BE2C (cell line): ENCODE results near the gene KSR2.
A peak's percentile ranks its signal among the peaks of the same experiment; 100 is the strongest.

Source experiments
- DNase-seq: peaks from one replicate; pipeline ENCODE4 v3.0.0-alpha.2; 2020
- H3K27me3 ChIP-seq: fragments of 250-450 bp; sonication (Bioruptor Pico); 2 replicates; pipeline ENCODE4 v1.5.1; 2020; ENCODE audit warnings: mild to moderate bottlenecking
- H3K36me3 ChIP-seq: fragments of 250-450 bp; sonication (Bioruptor Pico); 2 replicates; pipeline ENCODE4 v1.5.1; 2020; ENCODE audit warnings: mild to moderate bottlenecking
- H3K4me1 ChIP-seq: fragments of 250-450 bp; sonication (Bioruptor Pico); 2 replicates; pipeline ENCODE4 v1.5.1; 2020
- H3K4me3 ChIP-seq: 2 replicates; pipeline ENCODE4 v1.5.1; 2011; ENCODE audit warnings: low read depth, low read length
- H3K9me3 ChIP-seq: fragments of 250-450 bp; sonication (Bioruptor Pico); 2 replicates; pipeline ENCODE4 v1.5.1; 2020
- TF ChIP-seq, protein P1 (sequence below): IDR thresholded peaks from 2 replicates; pipeline ENCODE4 v1.5.1; 2012; ENCODE audit warnings: mild to moderate bottlenecking, low read depth, low read length

KSR2 gene

GRCh38 chr12:117590386-117590785 lies 378.4 kb downstream of the KSR2 start:
- DNase-seq = no peak
- Histone ChIP-seq H3K36me3 (no peaks in the 10 kb centered on the region), H3K4me1 (no peaks in the 10 kb centered on the region), H3K9me3 (no peaks in the 10 kb centered on the region), H3K27me3 (0 out of 2 replicates have a peak, but pooled peaks cover 1% of the 10 kb centered on the region), H3K4me3 (no peak overlapping the region)
- TF ChIP-seq, protein P1, sequence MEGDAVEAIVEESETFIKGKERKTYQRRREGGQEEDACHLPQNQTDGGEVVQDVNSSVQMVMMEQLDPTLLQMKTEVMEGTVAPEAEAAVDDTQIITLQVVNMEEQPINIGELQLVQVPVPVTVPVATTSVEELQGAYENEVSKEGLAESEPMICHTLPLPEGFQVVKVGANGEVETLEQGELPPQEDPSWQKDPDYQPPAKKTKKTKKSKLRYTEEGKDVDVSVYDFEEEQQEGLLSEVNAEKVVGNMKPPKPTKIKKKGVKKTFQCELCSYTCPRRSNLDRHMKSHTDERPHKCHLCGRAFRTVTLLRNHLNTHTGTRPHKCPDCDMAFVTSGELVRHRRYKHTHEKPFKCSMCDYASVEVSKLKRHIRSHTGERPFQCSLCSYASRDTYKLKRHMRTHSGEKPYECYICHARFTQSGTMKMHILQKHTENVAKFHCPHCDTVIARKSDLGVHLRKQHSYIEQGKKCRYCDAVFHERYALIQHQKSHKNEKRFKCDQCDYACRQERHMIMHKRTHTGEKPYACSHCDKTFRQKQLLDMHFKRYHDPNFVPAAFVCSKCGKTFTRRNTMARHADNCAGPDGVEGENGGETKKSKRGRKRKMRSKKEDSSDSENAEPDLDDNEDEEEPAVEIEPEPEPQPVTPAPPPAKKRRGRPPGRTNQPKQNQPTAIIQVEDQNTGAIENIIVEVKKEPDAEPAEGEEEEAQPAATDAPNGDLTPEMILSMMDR = no peak

GRCh38 chr12:117589021-117589420 lies 379.8 kb downstream of the KSR2 start:
- no peak overlapping the region for H3K4me3 ChIP-seq

DNA sequence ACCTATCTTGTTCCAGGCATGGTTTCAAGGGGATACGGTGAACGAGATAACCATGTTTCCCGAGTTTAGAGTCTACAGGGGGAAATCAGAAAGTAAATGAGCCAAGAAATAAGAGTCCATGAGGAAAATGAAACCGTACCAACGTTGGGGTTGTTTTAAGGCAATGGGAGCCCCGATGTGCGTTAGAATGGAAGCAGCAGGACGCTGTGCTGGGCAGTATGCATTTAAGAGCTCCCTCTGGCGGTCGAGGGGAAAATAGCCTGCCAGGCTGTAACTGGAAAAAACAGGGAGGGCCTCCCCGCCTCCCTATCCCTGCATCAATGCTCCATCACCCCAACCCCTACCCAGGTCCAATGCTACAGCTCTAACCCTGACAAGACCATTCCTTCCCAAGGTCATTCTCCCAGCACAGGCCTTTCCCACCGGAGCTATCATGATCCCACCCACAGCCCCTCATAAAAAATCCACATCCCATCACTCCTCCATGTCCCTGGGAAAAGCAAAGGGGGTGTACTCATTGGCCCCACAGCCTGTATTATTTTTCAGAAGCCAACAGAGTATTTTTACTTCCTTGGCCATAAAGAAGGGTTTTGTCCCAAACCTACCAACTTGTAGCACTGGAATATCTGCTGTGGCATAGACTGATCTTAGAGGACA lies 381.0 kb downstream of the KSR2 start:
- Histone ChIP-seq H3K27me3 (0 out of 2 replicates have a peak, but pooled peaks cover 4% of the 10 kb centered on the region), H3K9me3 (no peaks in the 10 kb centered on the region), H3K4me1 (no peaks in the 10 kb centered on the region), H3K36me3 (no peaks in the 10 kb centered on the region), H3K4me3 (no peak overlapping the region)
- peak; percentile 57 for DNase-seq
- TF ChIP-seq, protein P1 = peak; percentile 89

More at GRCh38 chr12:117589021-117589420, 379.8 kb downstream of the KSR2 start:
- Histone ChIP-seq H3K36me3 (no peaks in the 10 kb centered on the region), H3K9me3 (no peaks in the 10 kb centered on the region), H3K27me3 (0 out of 2 replicates have a peak, but pooled peaks cover 4% of the 10 kb centered on the region), H3K4me1 (no peaks in the 10 kb centered on the region)
- DNase-seq = no peak
- TF ChIP-seq, protein P1 = no peak

DNA sequence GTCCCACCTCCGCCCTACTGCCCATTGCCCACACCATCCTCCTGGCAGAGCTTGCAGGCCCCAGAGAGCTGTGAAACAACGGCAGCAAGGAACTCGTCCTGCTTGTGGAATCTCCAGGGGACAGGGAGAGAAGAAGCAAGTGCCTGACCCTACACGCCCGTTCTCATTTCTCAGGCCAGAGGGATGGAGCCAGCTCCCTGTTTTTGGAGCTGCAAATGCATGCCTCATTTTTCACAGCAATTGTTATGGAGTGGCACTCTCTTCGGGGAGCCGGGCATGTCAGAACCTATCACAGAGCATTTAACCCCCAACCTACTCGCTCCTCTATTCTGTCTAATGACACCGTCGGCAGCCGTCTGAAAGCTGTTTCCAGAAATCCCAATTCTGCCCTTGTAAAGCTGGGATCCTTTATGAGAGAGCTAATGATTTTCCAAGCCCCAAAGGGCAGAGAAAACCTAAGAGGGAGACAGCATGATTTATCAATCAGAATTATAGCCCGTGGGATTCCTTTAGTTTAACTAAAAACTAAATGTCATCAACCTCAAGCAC lies 385.0 kb downstream of the KSR2 start:
- H3K36me3 ChIP-seq = no peaks in the 10 kb centered on the region
- TF ChIP-seq, protein P1 = no peak
- 0 out of 2 replicates have a peak, but pooled peaks cover 4% of the 10 kb centered on the region for H3K27me3 ChIP-seq
- no peak for DNase-seq
- no peak overlapping the region for H3K4me3 ChIP-seq
- H3K9me3 ChIP-seq = no peaks in the 10 kb centered on the region
- H3K4me1 ChIP-seq = no peaks in the 10 kb centered on the region

- TF ChIP-seq, protein P1 = no peak
- Histone ChIP-seq H3K4me1 (no peaks in the 10 kb centered on the region), H3K27me3 (0 out of 2 replicates have a peak, but pooled peaks cover 4% of the 10 kb centered on the region), H3K36me3 (no peaks in the 10 kb centered on the region), H3K9me3 (no peaks in the 10 kb centered on the region), H3K4me3 (no peak overlapping the region)
- no peak for DNase-seq
Observed at GRCh38 chr12:117583092-117583491, 385.7 kb downstream of the KSR2 start.
